ENCODE measurements around the gene RAB20.
"Not testable (repeated sequence)": the region's sequence is repeated elsewhere in the genome, so short reads cannot be mapped to it uniquely, and the experiment has no call there.

The RAB20 gene

GRCh38 chr13:110486880-110487279, 74.6 kb downstream of the RAB20 start:
- DNase-seq = not testable (repeated sequence)

- DNase-seq = no peak
Measured at GRCh38 chr13:110486061-110486715, 75.3 kb downstream of the RAB20 start.

GRCh38 chr13:110485604-110486003, 75.9 kb downstream of the RAB20 start:
- DNase-seq = no peak

- no peak for DNase-seq
Measured at GRCh38 chr13:110484290-110485048, 77.1 kb downstream of the RAB20 start.

- DNase-seq = no peak
Measured at GRCh38 chr13:110483386-110483968, 78.0 kb downstream of the RAB20 start.

GRCh38 chr13:110480161-110480560, 81.4 kb downstream of the RAB20 start:
- DNase-seq = no peak

GRCh38 chr13:110479648-110480047, 81.9 kb downstream of the RAB20 start:
- DNase-seq = no peak

GRCh38 chr13:110479215-110479545, 82.3 kb downstream of the RAB20 start:
- no peak for DNase-seq

GRCh38 chr13:110478405-110479214, 82.9 kb downstream of the RAB20 start:
- DNase-seq = no peak

- no peak for DNase-seq
Measured at GRCh38 chr13:110477706-110478245, 83.7 kb downstream of the RAB20 start.

- no peak for DNase-seq
Measured at GRCh38 chr13:110476220-110476617, 85.3 kb downstream of the RAB20 start.

GRCh38 chr13:110475550-110476219, 85.8 kb downstream of the RAB20 start:
- DNase-seq = no peak

GRCh38 chr13:110475117-110475516, 86.4 kb downstream of the RAB20 start:
- DNase-seq = no peak

GRCh38 chr13:110474713-110475112, 86.8 kb downstream of the RAB20 start:
- no peak for DNase-seq
